Heart left ventricle (tissue), 16 donors: ENCODE results near the gene NTRK1. TPM values are rescaled to one million over a fixed set of nuclear protein-coding genes. Genes with fewer than 3 reads are reported as not detected.
A peak's percentile ranks its signal among the peaks of the same experiment; 100 is the strongest.

Experiments used
- ATAC-seq, 4 donors: fragments of 200-7000 bp; cut with Tn5 transposase; one replicate each; pipeline ENCODE4 v1.9.1; 2020 to 2022; ENCODE audit warnings: moderate library complexity in 4 of 4, mild to moderate bottlenecking in 3 of 4, moderate number of reproducible peaks in 1 of 4
- DNase-seq, 5 donors: peaks; one replicate each; pipeline ENCODE4 v3.0.0-alpha.2; 2020
- H3K27ac ChIP-seq, 12 donors: fragments of 200-600 bp; sonication (generic) in 4 of 12; one replicate each; pipeline versions ENCODE4 v1.5.0 to v1.8.0; 2016 to 2022; ENCODE audit warnings: mild to moderate bottlenecking in 2 of 12
- H3K27me3 ChIP-seq, 9 donors: fragments of 200-600 bp; sonication (generic) in 2 of 9; one replicate each; pipeline versions ENCODE4 v1.5.1 to v1.8.0; 2016 to 2022; ENCODE audit warnings: mild to moderate bottlenecking in 3 of 9
- H3K36me3 ChIP-seq, 9 donors: fragments of 200-600 bp; sonication (generic) in 2 of 9; one replicate each; pipeline versions ENCODE4 v1.5.0 to v1.8.0; 2018 to 2022; ENCODE audit warnings: mild to moderate bottlenecking in 2 of 9
- H3K4me1 ChIP-seq, 12 donors: fragments of 200-600 bp; sonication (generic) in 4 of 12; one replicate each; pipeline versions ENCODE4 v1.5.0 to v1.8.0; 2016 to 2022; ENCODE audit warnings: mild to moderate bottlenecking in 3 of 12
- H3K4me3 ChIP-seq, 12 donors: fragments of 200-600 bp; sonication (generic) in 4 of 12; one replicate each; pipeline versions ENCODE4 v1.5.0 to v1.8.0; 2017 to 2022; ENCODE audit warnings: mild to moderate bottlenecking in 9 of 12, moderate library complexity in 4 of 12
- H3K9me3 ChIP-seq, 12 donors: fragments of 200-600 bp; sonication (generic) in 4 of 12; one replicate each; pipeline versions ENCODE4 v1.5.0 to v1.8.0; 2016 to 2022; ENCODE audit warnings: mild to moderate bottlenecking in 1 of 12
- CTCF ChIP-seq, 12 donors: fragments of 200-600 bp; sonication (generic) in 4 of 12; IDR thresholded peaks; one replicate each; pipeline versions ENCODE4 v1.5.0 to v1.8.0; 2018 to 2022; ENCODE audit warnings: antibody characterized with exemption in 12 of 12, mild to moderate bottlenecking in 5 of 12
- POLR2A ChIP-seq, 2 donors: fragments of 450-650 bp; IDR thresholded peaks; one replicate each; pipeline ENCODE4 v1.6.1; 2017; ENCODE audit warnings: antibody characterized with exemption in 2 of 2, mild to moderate bottlenecking in 2 of 2, moderate library complexity in 2 of 2
- WGBS, 4 donors: extraction: QIAGEN DNeasy Blood & Tissue Kit in 2 of 4; methylation state at CpG; one replicate each; pipeline versions ENCODE4 v1.1.5 to v1.1.7; 2013 to 2018; 5-methylcytosine and 5-hydroxymethylcytosine counted together
- intact Hi-C, 10 donors: fragments of 100-400 bp; cut with DNase I; formaldehyde crosslinking; loops; one replicate each; pipeline versions ENCODE4 v1.11.1 to v1.14.2; 2022
- polyA plus RNA-seq, 2 donors: library from polyadenylated mRNA; stranded (reverse); fragments of 200-250 nt; gene quantifications; one replicate each; pipeline ENCODE4 v1.2.3, GENCODE V29; 2013
- total RNA-seq, 9 donors: library from RNA; depleted of rRNA in 2 of 9; stranded (reverse); fragments of >200 nt in 2 of 9; fragmentation: NEBNext Ultra II Directional in 3 of 9; extraction: Animal tissue kit (Norgen Biotek cat#: 25700) in 3 of 9; gene quantifications; one replicate each; pipeline versions ENCODE4 v1.1.0 to v1.2.4, GENCODE V29; 2016 to 2023
- donor health status: ischemic (EF 13 %, LVEDD 7.1; RV severe dilation, severe dysfunction).
- donor health status: healthy with polysubstance abuse.
- donor health status: DM: no; HTN: yes; CAD: no.
- donor health status: DM: no; HTN: no; CAD: no.
- donor health status: ischemic (EF 25% LVEDD 6.9; RV normal size, moderate dysfunction).
- donor health status: ischemic (EF 25% LVEDD 5.7; RV mildly dilated, moderate dysfunction).
- donor health status: healthy.
- donor health status: DM: yes; HTN: yes; CAD: no.
- donor health status: ischemic (EF 35%, LVEDD 5.7; RV mildly dilated, moderate dysfunction).
- donor health status: nonischemic (EF 11% LVEDD 7.7; RV severe dilation, severe dysfunction).
- donor health status: DM: yes; HTN: yes; CAD: no.
- donor health status: PGD.
- donor health status: ischemic (EF 29% LVEDD 5.4; RV normal size, mild dysfunction).
- donor health status: nonischemic (EF 23%, LVEDD 6.1; RV moderate dilation, normal function).

The NTRK1 gene
- total and polyA plus RNA-seq, 11 donors = 0.22 to 1.6 (median 1.1) TPM

DNA sequence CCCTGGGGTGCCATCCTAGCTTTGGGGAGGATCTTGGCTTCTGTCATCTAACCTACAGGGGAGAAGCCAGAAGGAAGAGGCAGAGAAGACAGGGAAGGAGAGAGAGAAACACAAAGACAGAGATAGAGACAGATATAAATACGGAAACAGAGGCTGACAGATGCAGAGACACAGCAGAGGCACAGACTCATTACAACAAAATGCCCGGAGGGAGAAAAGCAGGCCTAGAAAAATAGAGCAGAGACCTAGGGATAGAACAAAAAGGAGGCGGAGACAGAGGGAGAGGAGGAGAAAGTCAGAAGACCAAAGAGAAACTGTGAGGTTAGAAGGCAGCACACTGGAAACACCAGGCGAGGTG, 34.8 kb downstream of the NTRK1 start:
- peaks cover 3 to 85% (median 68%) of the 10 kb centered on the region in 12 donors for H3K4me1 ChIP-seq
- intact Hi-C loops = loop anchor here in 1 of 10 donors (2.0 to 10.0 kb wide), 2 partner anchors 25 to 211 kb away; partner anchors contain the start of gene LRRC71

DNA sequence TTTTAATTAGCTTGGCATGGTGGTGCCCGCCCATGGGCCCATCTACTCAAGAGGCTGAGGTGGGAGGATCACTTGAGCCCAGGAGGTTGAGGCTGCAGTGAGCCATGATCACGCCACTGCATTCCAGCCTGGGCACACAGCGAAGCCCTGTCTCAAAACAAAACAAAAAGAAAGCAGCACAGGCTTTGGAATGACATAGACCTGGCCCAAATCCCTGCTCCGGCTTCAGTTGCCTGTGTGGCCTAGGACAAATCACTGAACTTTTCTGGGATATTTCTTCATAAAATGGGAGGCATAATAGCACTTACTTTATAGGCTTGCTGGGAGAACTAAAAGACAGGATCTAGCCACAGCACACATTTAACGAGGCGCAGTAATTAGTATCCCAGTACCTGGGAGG, 35.3 kb downstream of the NTRK1 start:
- Histone ChIP-seq H3K27me3 (peaks cover 0 to 28% (median 0%) of the 10 kb centered on the region in 9 donors), H3K4me1 (peaks cover 3 to 90% (median 72%) of the 10 kb centered on the region in 12 donors), H3K36me3 (no peaks in the 10 kb centered on the region), H3K27ac (peak overlapping the region; percentile 80 to 99 (median 93)), H3K4me3 (peak overlapping the region in 9 of 12 donors; percentile 7 to 91 (median 75)), H3K9me3 (no peaks in the 10 kb centered on the region)
- DNase-seq (peak in 1 of 5 donors; percentile 8), ATAC-seq (no peak)
- intact Hi-C loops = loop anchor here in 1 of 10 donors (2.0 to 10.0 kb wide), 2 partner anchors 25 to 211 kb away; partner anchors contain the start of gene LRRC71
- TF ChIP-seq CTCF (IDR thresholded peaks at IDR 0.05) (no peak), POLR2A (IDR thresholded peaks at IDR 0.05) (no peak)
- WGBS, 4 donors = 78 to 93% (median 82%) methylated on average over 6 of the region's 6 CpGs

More for the DNA sequence above, 34.8 kb downstream of the NTRK1 start:
- Histone ChIP-seq H3K9me3 (no peaks in the 10 kb centered on the region), H3K4me3 (peak overlapping the region in 10 of 12 donors; percentile 61 to 91 (median 78)), H3K27ac (peak overlapping the region; percentile 80 to 99 (median 93)), H3K36me3 (no peaks in the 10 kb centered on the region), H3K27me3 (peaks cover 0 to 28% (median 0%) of the 10 kb centered on the region in 9 donors)
- ATAC-seq (no peak), DNase-seq (no peak)
- 58 to 71% (median 67%) methylated on average over 4 of the region's 4 CpGs for WGBS, 4 donors
- TF ChIP-seq POLR2A (IDR thresholded peaks at IDR 0.05) = no peak

GRCh38 chr1:156896490-156897033, 35.9 kb downstream of the NTRK1 start:
- DNase-seq (peak in 3 of 5 donors; percentile 49 to 62 (median 60)), ATAC-seq (no peak)
- WGBS, 4 donors = 65 to 80% (median 72%) methylated on average over 11 to 16 of the region's 16 CpGs
- intact Hi-C loops = loop anchor here in 1 of 10 donors (10.0 kb wide), 1 partner anchor 212 kb away; no protein-coding TSS in a partner anchor
- Histone ChIP-seq H3K9me3 (no peaks in the 10 kb centered on the region), H3K27me3 (peaks cover 0 to 24% (median 0%) of the 10 kb centered on the region in 9 donors), H3K4me1 (peaks cover 3 to 96% (median 79%) of the 10 kb centered on the region in 12 donors), H3K36me3 (no peaks in the 10 kb centered on the region), H3K27ac (peak overlapping the region in 11 of 12 donors; percentile 61 to 99 (median 91)), H3K4me3 (peak overlapping the region in 7 of 12 donors; percentile 13 to 91 (median 38))
- TF ChIP-seq CTCF (IDR thresholded peaks at IDR 0.05) = no peak
- TF ChIP-seq POLR2A (IDR thresholded peaks at IDR 0.05) = no peak

- ATAC-seq (no peak), DNase-seq (peak in 1 of 5 donors; percentile 57)
- Histone ChIP-seq H3K27ac (peak overlapping the region; percentile 49 to 99 (median 91)), H3K36me3 (no peaks in the 10 kb centered on the region), H3K4me1 (peaks cover 3 to 96% (median 80%) of the 10 kb centered on the region in 12 donors), H3K27me3 (peaks cover 0 to 22% (median 0%) of the 10 kb centered on the region in 9 donors), H3K4me3 (peak overlapping the region in 8 of 12 donors; percentile 10 to 91 (median 32)), H3K9me3 (no peaks in the 10 kb centered on the region)
- no peak for TF ChIP-seq POLR2A (IDR thresholded peaks at IDR 0.05)
- no peak for TF ChIP-seq CTCF (IDR thresholded peaks at IDR 0.05)
- intact Hi-C loops = loop anchor here in 1 of 10 donors (10.0 kb wide), 1 partner anchor 212 kb away; no protein-coding TSS in a partner anchor
- 59 to 71% (median 70%) methylated on average over 10 to 14 of the region's 14 CpGs for WGBS, 4 donors
These were observed 36.6 kb downstream of the NTRK1 start for GRCh38 chr1:156897078-156897825.
